GM12865 (cell line): ENCODE results near the gene PCDHB7.
"Not testable (repeated sequence)": the region's sequence is repeated elsewhere in the genome, so short reads cannot be mapped to it uniquely, and the experiment has no call there.

Experiments used
- DNase-seq: peaks from one replicate; pipeline ENCODE4 v3.0.0; 2010; ENCODE audit warnings: low read depth
- H3K4me3 ChIP-seq: 2 replicates; pipeline ENCODE4 v1.5.1; 2011; ENCODE audit warnings: mild to moderate bottlenecking, low read depth, low read length, control low read depth
- TF ChIP-seq, protein P1 (sequence below): IDR thresholded peaks from 2 replicates; pipeline ENCODE4 v1.5.1; 2011; ENCODE audit warnings: low read length, control low read depth, low read depth, inconsistent platforms; ENCODE audit not compliant: insufficient read depth; ENCODE audit errors: missing control alignments

The PCDHB7 gene

DNA sequence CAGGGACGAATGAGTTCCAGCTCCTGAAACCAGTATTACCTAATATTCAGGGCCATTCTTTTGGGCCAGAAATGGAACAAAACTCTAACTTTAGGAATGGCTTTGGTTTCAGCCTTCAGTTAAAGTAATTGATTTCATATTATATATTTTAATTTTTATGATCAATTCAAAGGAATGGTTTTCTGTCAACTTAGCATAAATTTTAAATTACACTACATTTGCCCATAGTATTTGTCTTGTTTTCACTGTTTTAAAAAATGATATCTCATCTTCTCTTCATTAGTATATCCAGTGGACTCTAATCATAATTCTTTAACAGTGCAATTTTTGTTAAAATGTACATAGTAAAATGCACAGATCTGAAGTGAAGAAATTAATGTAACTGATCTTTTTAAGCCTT lies 7.9 kb downstream of the PCDHB7 start:
- TF ChIP-seq, protein P1, sequence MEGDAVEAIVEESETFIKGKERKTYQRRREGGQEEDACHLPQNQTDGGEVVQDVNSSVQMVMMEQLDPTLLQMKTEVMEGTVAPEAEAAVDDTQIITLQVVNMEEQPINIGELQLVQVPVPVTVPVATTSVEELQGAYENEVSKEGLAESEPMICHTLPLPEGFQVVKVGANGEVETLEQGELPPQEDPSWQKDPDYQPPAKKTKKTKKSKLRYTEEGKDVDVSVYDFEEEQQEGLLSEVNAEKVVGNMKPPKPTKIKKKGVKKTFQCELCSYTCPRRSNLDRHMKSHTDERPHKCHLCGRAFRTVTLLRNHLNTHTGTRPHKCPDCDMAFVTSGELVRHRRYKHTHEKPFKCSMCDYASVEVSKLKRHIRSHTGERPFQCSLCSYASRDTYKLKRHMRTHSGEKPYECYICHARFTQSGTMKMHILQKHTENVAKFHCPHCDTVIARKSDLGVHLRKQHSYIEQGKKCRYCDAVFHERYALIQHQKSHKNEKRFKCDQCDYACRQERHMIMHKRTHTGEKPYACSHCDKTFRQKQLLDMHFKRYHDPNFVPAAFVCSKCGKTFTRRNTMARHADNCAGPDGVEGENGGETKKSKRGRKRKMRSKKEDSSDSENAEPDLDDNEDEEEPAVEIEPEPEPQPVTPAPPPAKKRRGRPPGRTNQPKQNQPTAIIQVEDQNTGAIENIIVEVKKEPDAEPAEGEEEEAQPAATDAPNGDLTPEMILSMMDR = no peak
- H3K4me3 ChIP-seq = no peak overlapping the region
- no peak for DNase-seq

DNA sequence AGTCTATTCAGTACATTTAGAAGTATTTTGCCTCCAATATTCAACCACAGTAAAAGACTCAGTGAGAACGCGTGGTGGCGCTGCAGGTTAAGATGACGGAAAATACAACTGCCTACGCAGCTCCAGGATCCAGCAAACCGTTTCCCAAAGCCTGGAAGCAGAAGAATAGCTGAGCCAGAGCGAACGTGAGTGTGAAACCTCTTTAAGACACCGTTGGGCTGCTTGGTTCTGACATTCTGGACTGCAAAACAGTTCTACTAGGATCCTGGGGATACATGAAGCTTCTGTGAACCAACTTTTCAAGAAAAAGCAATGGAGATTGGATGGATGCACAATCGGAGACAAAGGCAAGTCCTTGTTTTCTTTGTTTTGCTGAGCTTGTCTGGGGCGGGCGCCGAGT lies 9.8 kb downstream of the PCDHB7 start, which contains the start of gene PCDHB16:
Gene PCDHB16, plus strand, starts transcription at position 140 of the 400 bp plus-strand sequence. Its CDS starts 173 bp downstream, at position 313.
- peak; percentile 2 for DNase-seq
- H3K4me3 ChIP-seq = no peak within 1 kb of the TSS
- TF ChIP-seq, protein P1 = no peak

DNA sequence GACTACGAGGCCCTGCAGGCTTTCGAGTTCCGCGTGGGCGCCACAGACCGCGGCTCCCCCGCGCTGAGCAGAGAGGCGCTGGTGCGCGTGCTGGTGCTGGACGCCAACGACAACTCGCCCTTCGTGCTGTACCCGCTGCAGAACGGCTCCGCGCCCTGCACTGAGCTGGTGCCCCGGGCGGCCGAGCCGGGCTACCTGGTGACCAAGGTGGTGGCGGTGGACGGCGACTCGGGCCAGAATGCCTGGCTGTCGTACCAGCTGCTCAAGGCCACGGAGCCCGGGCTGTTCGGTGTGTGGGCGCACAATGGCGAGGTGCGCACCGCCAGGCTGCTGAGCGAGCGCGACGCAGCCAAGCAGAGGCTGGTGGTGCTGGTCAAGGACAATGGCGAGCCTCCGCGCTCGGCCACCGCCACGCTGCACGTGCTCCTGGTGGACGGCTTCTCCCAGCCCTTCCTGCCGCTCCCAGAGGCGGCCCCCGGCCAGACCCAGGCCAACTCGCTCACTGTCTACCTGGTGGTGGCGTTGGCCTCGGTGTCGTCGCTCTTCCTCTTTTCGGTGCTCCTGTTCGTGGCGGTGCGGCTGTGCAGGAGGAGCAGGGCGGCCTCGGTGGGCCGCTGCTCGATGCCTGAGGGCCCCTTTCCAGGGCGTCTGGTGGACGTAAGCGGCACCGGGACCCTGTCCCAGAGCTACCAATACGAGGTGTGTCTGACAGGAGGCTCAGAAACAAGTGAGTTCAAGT lies 11.8 kb downstream of the PCDHB7 start:
- H3K4me3 ChIP-seq, DNase-seq: not testable (repeated sequence)

DNA sequence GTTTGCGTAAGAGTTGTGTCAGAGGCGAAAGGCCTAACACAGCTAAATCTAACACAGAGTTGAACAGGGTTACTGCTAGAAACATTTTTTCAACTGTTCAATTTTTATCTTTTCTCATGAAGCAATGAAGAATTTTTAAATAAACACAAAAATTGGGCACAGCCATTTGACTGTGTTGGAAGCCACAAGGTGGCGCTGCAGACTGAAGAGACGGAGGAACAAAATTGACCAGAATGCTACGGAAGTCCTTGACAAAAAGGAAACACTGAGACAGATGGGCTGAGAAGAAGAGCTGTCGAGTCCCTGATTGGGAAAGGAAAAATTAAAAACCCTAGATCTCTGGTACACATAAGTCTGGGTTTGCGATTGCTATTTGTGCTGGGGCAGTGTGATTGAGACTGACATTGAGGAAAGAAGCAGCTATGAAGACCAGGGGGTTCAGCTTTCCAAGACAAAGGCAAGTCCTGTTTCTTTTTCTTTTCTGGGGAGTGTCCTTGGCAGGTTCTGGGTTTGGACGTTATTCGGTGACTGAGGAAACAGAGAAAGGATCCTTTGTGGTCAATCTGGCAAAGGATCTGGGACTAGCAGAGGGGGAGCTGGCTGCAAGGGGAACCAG lies 14.6 kb downstream of the PCDHB7 start, which contains the start of gene PCDHB9:
Gene PCDHB9, plus strand, starts transcription at position 265 of the 616 bp plus-strand sequence. Its CDS starts 158 bp downstream, at position 423.
- DNase-seq = peak; percentile 40
- TF ChIP-seq, protein P1 = peak; percentile 39
- peak within 1 kb of the TSS; percentile 40 for H3K4me3 ChIP-seq

DNA sequence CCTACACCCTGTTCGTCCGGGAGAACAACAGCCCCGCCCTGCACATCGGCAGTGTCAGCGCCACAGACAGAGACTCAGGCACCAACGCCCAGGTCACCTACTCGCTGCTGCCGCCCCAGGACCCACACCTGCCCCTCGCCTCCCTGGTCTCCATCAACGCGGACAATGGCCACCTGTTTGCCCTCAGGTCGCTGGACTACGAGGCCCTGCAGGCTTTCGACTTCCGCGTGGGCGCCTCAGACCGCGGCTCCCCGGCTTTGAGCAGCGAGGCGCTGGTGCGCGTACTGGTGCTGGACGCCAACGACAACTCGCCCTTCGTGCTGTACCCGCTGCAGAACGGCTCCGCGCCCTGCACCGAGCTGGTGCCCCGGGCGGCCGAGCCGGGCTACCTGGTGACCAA lies 16.2 kb downstream of the PCDHB7 start:
- H3K4me3 ChIP-seq, DNase-seq: not testable (repeated sequence)

DNA sequence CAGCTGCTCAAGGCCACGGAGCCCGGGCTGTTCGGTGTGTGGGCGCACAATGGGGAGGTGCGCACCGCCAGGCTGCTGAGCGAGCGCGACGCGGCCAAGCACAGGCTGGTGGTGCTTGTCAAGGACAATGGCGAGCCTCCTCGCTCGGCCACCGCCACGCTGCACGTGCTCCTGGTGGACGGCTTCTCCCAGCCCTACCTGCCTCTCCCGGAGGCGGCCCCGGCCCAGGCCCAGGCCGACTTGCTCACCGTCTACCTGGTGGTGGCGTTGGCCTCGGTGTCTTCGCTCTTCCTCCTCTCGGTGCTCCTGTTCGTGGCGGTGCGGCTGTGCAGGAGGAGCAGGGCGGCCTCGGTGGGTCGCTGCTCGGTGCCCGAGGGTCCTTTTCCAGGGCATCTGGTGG lies 16.7 kb downstream of the PCDHB7 start:
- not testable (repeated sequence) for H3K4me3 ChIP-seq, DNase-seq

DNA sequence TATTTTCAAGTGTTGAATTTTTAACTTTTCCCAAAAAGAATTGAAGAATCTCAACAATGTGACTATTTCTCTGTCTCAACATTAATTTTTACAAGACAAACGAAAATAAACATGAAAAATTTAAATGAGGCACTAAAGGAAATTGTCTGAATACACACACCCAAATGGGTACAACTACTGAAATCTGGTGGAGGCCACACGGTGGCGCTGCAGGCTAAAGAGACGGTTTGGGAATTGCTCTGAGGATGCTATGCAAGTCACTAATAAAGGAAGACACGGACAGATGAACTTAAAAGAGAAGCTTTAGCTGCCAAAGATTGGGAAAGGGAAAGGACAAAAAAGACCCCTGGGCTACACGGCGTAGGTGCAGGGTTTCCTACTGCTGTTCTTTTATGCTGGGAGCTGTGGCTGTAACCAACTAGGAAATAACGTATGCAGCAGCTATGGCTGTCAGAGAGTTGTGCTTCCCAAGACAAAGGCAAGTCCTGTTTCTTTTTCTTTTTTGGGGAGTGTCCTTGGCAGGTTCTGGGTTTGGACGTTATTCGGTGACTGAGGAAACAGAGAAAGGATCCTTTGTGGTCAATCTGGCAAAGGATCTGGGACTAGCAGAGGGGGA lies 19.8 kb downstream of the PCDHB7 start, which contains the start of gene PCDHB10:
Gene PCDHB10, plus strand, starts transcription at position 244 of the 616 bp plus-strand sequence. Its CDS starts 200 bp downstream, at position 444.
- peak; percentile 2 for DNase-seq
- H3K4me3 ChIP-seq = no peak within 1 kb of the TSS
- TF ChIP-seq, protein P1 = peak; percentile 28

DNA sequence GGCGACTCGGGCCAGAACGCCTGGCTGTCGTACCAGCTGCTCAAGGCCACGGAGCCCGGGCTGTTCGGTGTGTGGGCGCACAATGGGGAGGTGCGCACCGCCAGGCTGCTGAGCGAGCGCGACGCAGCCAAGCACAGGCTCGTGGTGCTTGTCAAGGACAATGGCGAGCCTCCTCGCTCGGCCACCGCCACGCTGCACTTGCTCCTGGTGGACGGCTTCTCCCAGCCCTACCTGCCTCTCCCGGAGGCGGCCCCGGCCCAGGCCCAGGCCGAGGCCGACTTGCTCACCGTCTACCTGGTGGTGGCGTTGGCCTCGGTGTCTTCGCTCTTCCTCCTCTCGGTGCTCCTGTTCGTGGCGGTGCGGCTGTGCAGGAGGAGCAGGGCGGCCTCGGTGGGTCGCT lies 21.9 kb downstream of the PCDHB7 start:
- not testable (repeated sequence) for DNase-seq, H3K4me3 ChIP-seq

DNA sequence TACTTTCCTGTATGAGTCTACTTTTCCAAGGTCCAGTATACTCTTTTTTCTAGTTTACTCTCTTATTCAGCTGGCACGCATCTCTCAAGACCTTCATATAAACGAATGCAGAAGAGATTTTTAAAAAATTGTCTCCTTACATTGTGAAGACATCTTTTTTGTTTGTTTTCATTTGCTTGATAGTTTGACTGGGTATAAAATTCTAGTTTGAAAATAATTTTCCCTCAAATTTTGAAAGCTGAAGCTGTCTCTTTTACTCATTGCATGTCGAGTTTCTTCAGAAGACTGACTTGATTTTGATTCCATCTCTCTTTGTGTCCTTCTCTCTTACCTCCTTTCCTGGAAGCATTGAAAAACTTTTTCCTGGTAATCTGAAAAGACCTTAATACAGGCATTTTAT lies 23.9 kb downstream of the PCDHB7 start:
- no peak for DNase-seq
- TF ChIP-seq, protein P1 = no peak
- H3K4me3 ChIP-seq = no peak overlapping the region
